ENCODE results near the gene OTOA. TPM values are rescaled to one million over a fixed set of nuclear protein-coding genes. Genes with fewer than 3 reads are reported as not detected.
"Not testable (repeated sequence)": the region's sequence is repeated elsewhere in the genome, so short reads cannot be mapped to it uniquely, and the experiment has no call there.

Gene OTOA
- polyA plus RNA-seq, 2 of the 4 experiments (the other 2 are of a cell fraction): 0.05 TPM; not detected in 1

DNA sequence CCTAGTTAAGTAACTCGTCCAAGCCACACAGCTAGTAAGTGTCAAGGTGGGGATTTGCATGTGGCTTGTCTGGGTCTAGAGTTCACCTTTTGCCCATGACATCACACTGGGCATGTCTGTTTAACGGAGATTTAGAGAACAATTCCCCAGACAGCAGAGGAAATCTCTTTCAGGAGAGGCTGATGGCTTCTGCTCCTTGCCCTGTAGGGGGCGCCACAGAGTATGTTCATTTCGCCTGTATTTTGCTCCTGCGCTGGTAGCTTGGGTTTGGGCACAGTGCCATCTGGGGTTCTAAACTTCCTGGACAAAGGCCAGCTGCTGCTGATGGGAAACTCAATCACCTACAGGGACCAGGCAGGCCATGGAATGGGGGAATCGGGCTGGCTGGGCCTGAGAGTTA is 20.4 kb downstream of the OTOA start:
- TF ChIP-seq, protein P1, sequence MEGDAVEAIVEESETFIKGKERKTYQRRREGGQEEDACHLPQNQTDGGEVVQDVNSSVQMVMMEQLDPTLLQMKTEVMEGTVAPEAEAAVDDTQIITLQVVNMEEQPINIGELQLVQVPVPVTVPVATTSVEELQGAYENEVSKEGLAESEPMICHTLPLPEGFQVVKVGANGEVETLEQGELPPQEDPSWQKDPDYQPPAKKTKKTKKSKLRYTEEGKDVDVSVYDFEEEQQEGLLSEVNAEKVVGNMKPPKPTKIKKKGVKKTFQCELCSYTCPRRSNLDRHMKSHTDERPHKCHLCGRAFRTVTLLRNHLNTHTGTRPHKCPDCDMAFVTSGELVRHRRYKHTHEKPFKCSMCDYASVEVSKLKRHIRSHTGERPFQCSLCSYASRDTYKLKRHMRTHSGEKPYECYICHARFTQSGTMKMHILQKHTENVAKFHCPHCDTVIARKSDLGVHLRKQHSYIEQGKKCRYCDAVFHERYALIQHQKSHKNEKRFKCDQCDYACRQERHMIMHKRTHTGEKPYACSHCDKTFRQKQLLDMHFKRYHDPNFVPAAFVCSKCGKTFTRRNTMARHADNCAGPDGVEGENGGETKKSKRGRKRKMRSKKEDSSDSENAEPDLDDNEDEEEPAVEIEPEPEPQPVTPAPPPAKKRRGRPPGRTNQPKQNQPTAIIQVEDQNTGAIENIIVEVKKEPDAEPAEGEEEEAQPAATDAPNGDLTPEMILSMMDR (IDR thresholded peaks at IDR 0.05): peak; percentile 40; the same call in 2 of the 3 replicates
- no peak for TF ChIP-seq HOXA7 (CRISPR knock-in tag; IDR thresholded peaks at IDR 0.05)
- Histone ChIP-seq H3K27ac (no peak overlapping the region), H3K4me2 (no peak overlapping the region), H3K9me3 (0 out of 3 replicates have a peak, but pooled peaks cover 6% of the 10 kb centered on the region), H3K4me1 (no peaks in the 10 kb centered on the region), H3K4me3 (no peak overlapping the region)
- FAIRE-seq (no peak), ATAC-seq (no peak), DNase-seq (ENCODE audit: low read depth in 1 of 2, low spot score in 1 of 2) (peak in 1 of 2 experiments; percentile 47)
- 12% methylated on average over 6 of the region's 6 CpGs for WGBS (ENCODE audit: missing lambda C conversion rate)
- ChIA-PET POLR2A (no interaction called here), CTCF (interaction anchor here (0.9 to 2.6 kb wide), 9 partner anchors 12 to 427 kb away, joined by 3 to 8 read pairs (median 4); no protein-coding TSS in a partner anchor)

GRCh38 chr16:21685034-21685455 is 21.3 kb downstream of the OTOA start:
- FAIRE-seq (no peak), DNase-seq (ENCODE audit: low read depth in 1 of 2, low spot score in 1 of 2) (no peak), ATAC-seq (no peak)
- Histone ChIP-seq H3K9me3 (0 out of 3 replicates have a peak, but pooled peaks cover 6% of the 10 kb centered on the region), H3K27ac (no peak overlapping the region), H3K4me3 (no peak overlapping the region), H3K4me2 (no peak overlapping the region), H3K4me1 (no peaks in the 10 kb centered on the region)
- ChIA-PET CTCF (interaction anchor here (2.6 to 3.1 kb wide), 2 partner anchors 11 to 28 kb away, joined by 8 to 9 read pairs; no protein-coding TSS in a partner anchor), POLR2A (no interaction called here)
- TF ChIP-seq REST (IDR thresholded peaks at IDR 0.05) (peak; percentile 78), USF2 (IDR thresholded peaks at IDR 0.05) (no peak)
- WGBS (ENCODE audit: missing lambda C conversion rate): 75% methylated on average over 12 of the region's 14 CpGs

- no peak for DNase-seq (ENCODE audit: low read depth in 1 of 2, low spot score in 1 of 2)
- no peak for ATAC-seq
- TF ChIP-seq JUN (IDR thresholded peaks at IDR 0.05) (no peak), MAFK (IDR thresholded peaks at IDR 0.05; ENCODE audit: partially characterized antibody) (peak; percentile 66), RCOR1 (IDR thresholded peaks at IDR 0.05; ENCODE audit: low read depth, low read length) (no peak)
- 38% methylated on average over 4 of the region's 4 CpGs for WGBS (ENCODE audit: missing lambda C conversion rate)
- FAIRE-seq: no peak
- Histone ChIP-seq H3K27ac (no peak overlapping the region), H3K4me1 (no peaks in the 10 kb centered on the region), H3K4me2 (no peak overlapping the region), H3K9me3 (0 out of 3 replicates have a peak, but pooled peaks cover 6% of the 10 kb centered on the region), H3K4me3 (no peak overlapping the region)
- POLR2A ChIA-PET: no interaction called here
- CTCF ChIA-PET: interaction anchor here (0.6 to 2.5 kb wide), 3 partner anchors 19 to 99 kb away, joined by 3 to 6 read pairs (median 3); no protein-coding TSS in a partner anchor
Measured at GRCh38 chr16:21689107-21689506, 25.3 kb downstream of the OTOA start.

- H3K4me1 ChIP-seq; H3K9me3 ChIP-seq; H3K4me3 ChIP-seq; DNase-seq (ENCODE audit: low read depth in 1 of 2, low spot score in 1 of 2); ATAC-seq; H3K4me2 ChIP-seq; POLR2A ChIA-PET; H3K27ac ChIP-seq; FAIRE-seq: not testable (repeated sequence)
- 38% methylated on average over 3 of the region's 4 CpGs for WGBS (ENCODE audit: missing lambda C conversion rate)
- CTCF ChIA-PET: interaction anchor here (0.9 kb wide), 1 partner anchor 8 kb away, joined by 3 read pairs; no protein-coding TSS in a partner anchor
Measured at GRCh38 chr16:21690967-21691366, 27.2 kb downstream of the OTOA start.

DNA sequence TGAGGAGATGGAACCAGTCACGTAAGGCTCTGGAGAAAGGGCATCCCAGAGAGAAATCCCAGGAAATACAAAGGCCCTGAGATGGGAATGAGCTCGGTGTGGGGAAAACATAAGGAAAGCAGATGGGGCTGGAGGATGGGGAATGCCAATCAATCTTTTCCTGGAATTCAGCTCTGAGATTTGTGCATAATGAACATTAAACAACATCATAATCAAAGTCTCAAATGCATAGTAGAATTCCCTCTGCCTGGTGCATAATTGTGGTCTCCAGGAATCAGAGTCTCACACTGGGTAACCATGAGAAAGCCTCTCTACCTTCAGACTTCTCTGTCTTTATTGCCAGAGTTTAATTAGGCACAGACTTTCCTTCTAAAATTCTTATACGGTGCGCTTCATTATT is 30.8 kb downstream of the OTOA start:
- H3K4me3 ChIP-seq: no peak overlapping the region
- no peak overlapping the region for H3K27ac ChIP-seq
- no peaks in the 10 kb centered on the region for H3K4me1 ChIP-seq
- ChIA-PET POLR2A (no interaction called here), CTCF (interaction anchor here (1.2 to 5.2 kb wide), 3 partner anchors 13 to 103 kb away, joined by 4 to 24 read pairs (median 22); no protein-coding TSS in a partner anchor)
- WGBS (ENCODE audit: missing lambda C conversion rate): 84% methylated on average over 4 of the region's 4 CpGs
- FAIRE-seq (no peak), ATAC-seq (no peak), DNase-seq (ENCODE audit: low read depth in 1 of 2, low spot score in 1 of 2) (no peak)
- H3K9me3 ChIP-seq: no peaks in the 10 kb centered on the region
- H3K4me2 ChIP-seq: no peak overlapping the region
- no peak for TF ChIP-seq JUNB (IDR thresholded peaks at IDR 0.05)
- TF ChIP-seq CHD4 (IDR thresholded peaks at IDR 0.05; ENCODE audit: borderline replicate concordance): no peak
- no peak for TF ChIP-seq TP53 (CRISPR knock-in tag; IDR thresholded peaks at IDR 0.05)
- TF ChIP-seq CBX8 (IDR thresholded peaks at IDR 0.05): no peak
- no peak for TF ChIP-seq EP300 (IDR thresholded peaks at IDR 0.05)
- TF ChIP-seq HOXA7 (CRISPR knock-in tag; IDR thresholded peaks at IDR 0.05): no peak
- TF ChIP-seq REST (IDR thresholded peaks at IDR 0.05): no peak
- no peak for TF ChIP-seq FOXS1 (CRISPR knock-in tag; IDR thresholded peaks at IDR 0.05)
- TF ChIP-seq RFX5 (IDR thresholded peaks at IDR 0.05): no peak
- no peak for TF ChIP-seq MYC (IDR thresholded peaks at IDR 0.05; ENCODE audit: borderline replicate concordance, low read length)
- TF ChIP-seq NR3C1 (IDR thresholded peaks at IDR 0.05): no peak

All from A549 (cell line).